Muscle layer of duodenum (tissue), 2 donors: ENCODE data around the gene IFNAR1.
A peak's percentile ranks its signal among the peaks of the same experiment; 100 is the strongest.

ENCODE experiments used
- H3K27ac ChIP-seq: one replicate; pipeline ENCODE4 v1.7.0; 2013; ENCODE audit warnings: mild to moderate bottlenecking, low read length
- H3K27me3 ChIP-seq: one replicate; pipeline ENCODE4 v1.7.0; 2013; ENCODE audit warnings: low read depth, mild to moderate bottlenecking, control low read depth, low read length
- H3K36me3 ChIP-seq, 2 donors: one replicate each; pipeline ENCODE4 v1.7.0; 2013; ENCODE audit warnings: low read length in 2 of 2, control low read depth in 1 of 2, mild to moderate bottlenecking in 1 of 2; ENCODE audit not compliant: insufficient read depth in 2 of 2, control insufficient read depth in 1 of 2
- H3K4me1 ChIP-seq, 2 donors: one replicate each; pipeline ENCODE4 v1.7.0; 2013; ENCODE audit warnings: low read length in 2 of 2, mild to moderate bottlenecking in 2 of 2, control low read depth in 1 of 2, moderate library complexity in 1 of 2; ENCODE audit not compliant: insufficient read depth in 2 of 2, control insufficient read depth in 1 of 2
- H3K4me3 ChIP-seq, 2 donors: one replicate each; pipeline ENCODE4 v1.7.0; 2013; ENCODE audit warnings: low read length in 2 of 2, low read depth in 1 of 2, mild to moderate bottlenecking in 1 of 2
- H3K9me3 ChIP-seq, 2 donors: one replicate each; pipeline ENCODE4 v1.7.0; 2013; ENCODE audit warnings: low read length in 2 of 2, control low read depth in 1 of 2, mild to moderate bottlenecking in 1 of 2; ENCODE audit not compliant: control insufficient read depth in 1 of 2
- donor health status: healthy.

The IFNAR1 gene

GRCh38 chr21:33403786-33404585, 79.2 kb downstream of the IFNAR1 start:
- Histone ChIP-seq H3K36me3 (peaks cover 0 to 4% of the 10 kb centered on the region in 2 donors), H3K9me3 (no peaks in the 10 kb centered on the region), H3K27ac (peak overlapping the region; percentile 88), H3K4me3 (peak overlapping the region; percentile 80 to 84), H3K4me1 (peaks cover 0 to 18% of the 10 kb centered on the region in 2 donors), H3K27me3 (no peaks in the 10 kb centered on the region)

- Histone ChIP-seq H3K27ac (no peak overlapping the region), H3K4me3 (no peak overlapping the region), H3K36me3 (peaks cover 4 to 8% of the 10 kb centered on the region in 2 donors), H3K9me3 (no peaks in the 10 kb centered on the region), H3K4me1 (peaks cover 0 to 21% of the 10 kb centered on the region in 2 donors), H3K27me3 (no peaks in the 10 kb centered on the region)
Observed at GRCh38 chr21:33406493-33406892, 81.7 kb downstream of the IFNAR1 start.
